Suppressor macrophage treated with lipopolysaccharide for 4 hours (primary cell): ENCODE data around the gene AGAP5.
"Not testable (repeated sequence)": the region's sequence is repeated elsewhere in the genome, so short reads cannot be mapped to it uniquely, and the experiment has no call there.

Source experiments
- DNase-seq: peaks from one replicate; pipeline ENCODE4 v3.0.0-alpha.2; 2020

AGAP5 gene

DNA sequence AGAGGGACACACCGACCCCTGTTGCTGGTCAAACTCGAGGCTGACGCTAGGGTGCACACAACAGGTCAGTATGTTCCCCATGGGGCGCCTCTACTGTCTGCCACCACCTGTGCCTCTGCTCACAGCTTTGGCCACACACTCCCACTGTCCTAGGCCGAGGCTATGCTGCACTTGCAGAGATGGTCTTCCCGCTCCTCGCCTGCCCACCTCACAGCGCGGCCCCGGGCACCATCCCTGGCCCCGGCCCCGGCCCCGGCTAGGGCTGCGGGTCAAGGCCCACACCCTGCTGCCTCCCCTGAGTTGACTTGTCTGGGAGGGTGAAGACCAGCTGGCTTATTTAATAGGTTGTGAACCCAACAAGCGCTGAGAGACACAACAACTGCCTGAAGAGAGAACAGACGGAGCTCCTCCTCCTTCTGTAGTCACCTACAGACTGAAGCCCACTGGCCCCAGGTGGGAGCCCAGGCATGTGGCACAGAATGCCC, at the start of gene AGAP5:
Gene AGAP5 (minus strand): TSS at position 435 of the 485 bp plus-strand sequence. CDS start 354 bp downstream, at position 81.
- DNase-seq: not testable (repeated sequence)

DNA sequence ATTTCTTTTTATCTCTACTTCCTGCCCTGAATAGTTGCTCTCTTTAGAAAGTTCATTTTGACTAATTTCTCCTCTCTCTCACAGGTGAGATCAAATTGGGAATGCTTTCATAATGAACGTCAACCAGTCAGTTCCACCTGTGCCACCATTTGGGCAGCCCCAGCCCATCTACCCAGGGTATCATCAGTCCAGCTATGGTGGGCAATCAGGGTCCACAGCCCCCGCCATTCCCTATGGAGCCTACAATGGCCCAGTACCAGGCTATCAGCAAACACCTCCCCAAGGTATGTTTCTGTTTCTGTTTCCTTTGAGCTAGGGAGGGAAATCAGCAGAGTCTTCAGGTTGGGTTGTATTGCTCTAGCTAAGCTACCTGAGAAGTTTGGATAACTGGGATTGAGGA, 48.8 kb upstream of the AGAP5 start:
- no peak for DNase-seq

DNA sequence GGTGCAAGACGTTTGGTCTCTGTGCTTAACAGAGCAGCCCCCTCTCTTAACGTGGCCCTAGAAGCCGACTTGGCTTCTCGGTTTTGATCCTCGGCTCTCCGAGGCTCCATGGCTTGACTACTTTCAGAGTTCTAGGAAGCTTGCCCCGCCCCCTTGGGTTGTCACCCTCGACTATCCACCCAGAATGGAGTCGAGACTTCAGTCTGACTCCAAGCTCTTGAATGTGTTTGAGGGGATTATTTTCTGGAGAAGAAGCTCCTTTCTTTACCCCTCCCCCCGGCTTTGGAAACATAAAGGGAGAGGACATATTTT, 46.7 kb upstream of the AGAP5 start:
- DNase-seq: peak; percentile 77

DNA sequence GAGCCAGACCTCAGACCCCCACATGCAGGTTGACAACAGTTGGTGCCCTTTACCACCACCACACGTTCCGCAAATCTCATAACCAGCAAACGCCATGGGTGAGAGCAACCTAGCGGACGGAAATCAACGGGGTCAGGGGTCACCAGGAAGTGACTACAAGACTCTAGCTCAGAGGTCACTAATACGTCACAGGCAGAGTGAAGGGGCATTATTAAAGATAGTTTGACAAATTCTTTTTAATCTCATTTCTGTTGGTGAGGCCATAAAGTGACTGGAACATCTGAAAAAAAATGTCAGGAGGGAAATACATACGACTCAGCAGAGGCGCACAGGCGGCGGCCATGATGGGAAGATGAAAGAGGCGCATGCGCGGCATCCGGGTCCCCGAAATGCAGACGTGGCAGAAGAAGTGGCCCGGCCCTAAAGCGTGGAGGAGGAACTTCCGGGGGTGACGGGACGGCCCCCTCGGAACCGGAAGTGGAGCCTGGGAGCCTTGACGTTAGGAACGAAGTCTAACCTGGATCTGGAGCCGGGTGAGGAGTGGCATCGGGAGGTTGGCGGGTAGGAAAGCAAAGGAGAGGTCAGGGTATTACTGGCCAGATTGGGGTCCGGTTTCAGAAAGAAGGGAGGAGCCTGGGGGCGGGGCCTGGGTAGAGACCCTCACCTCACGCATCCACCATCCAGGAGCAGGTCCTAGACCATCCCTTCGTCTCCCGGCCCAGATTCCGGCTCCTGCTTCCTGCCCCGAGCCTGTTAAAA, 46.2 kb upstream of the AGAP5 start, which contains the start of gene SEC24C:
Gene SEC24C (plus strand): TSS at position 468 of the 759 bp plus-strand sequence. CDS start 2,461 bp downstream, outside the sequence.
- peak; percentile 99 for DNase-seq

DNA sequence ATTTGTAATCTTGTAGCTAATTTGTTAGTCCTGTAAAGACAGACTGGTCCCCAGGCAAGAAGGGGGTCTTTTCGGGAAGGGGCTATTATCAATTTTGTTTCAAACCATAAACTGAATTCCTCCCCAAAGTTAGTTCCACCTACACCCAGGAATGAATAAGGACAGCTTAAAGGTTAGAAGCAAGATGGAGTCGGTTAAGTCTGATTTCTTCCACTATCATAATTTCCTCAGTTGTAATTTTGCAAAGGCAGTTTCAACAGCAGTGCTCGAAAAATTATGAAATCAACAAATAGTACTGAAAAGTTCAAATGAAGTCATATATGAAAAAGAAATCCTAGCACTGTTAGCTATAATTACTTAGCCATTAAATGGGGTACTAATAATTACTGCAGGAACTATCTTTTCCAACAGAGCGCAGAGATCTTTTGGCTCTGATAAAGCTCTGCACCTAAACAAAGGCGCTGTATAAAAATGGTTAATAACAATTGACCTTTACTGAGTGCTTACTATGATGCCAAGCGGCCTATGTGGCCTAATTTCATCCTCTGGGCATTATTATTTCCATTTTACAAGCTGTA, 45.5 kb upstream of the AGAP5 start:
- no peak for DNase-seq

DNA sequence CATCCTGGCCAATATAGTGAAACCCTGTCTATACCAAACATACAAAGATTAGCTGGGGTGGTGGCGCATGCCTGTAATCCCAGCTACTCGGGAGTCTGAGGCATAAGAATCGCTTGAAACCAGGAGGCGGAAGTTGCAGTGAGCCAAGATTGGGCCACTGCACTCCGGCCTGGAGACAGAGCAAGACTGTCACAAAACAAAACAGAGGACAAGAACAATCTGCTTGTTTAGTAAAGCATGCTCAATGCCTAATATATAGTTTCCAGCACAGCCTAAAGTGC, 44.5 kb upstream of the AGAP5 start:
- no peak for DNase-seq

DNA sequence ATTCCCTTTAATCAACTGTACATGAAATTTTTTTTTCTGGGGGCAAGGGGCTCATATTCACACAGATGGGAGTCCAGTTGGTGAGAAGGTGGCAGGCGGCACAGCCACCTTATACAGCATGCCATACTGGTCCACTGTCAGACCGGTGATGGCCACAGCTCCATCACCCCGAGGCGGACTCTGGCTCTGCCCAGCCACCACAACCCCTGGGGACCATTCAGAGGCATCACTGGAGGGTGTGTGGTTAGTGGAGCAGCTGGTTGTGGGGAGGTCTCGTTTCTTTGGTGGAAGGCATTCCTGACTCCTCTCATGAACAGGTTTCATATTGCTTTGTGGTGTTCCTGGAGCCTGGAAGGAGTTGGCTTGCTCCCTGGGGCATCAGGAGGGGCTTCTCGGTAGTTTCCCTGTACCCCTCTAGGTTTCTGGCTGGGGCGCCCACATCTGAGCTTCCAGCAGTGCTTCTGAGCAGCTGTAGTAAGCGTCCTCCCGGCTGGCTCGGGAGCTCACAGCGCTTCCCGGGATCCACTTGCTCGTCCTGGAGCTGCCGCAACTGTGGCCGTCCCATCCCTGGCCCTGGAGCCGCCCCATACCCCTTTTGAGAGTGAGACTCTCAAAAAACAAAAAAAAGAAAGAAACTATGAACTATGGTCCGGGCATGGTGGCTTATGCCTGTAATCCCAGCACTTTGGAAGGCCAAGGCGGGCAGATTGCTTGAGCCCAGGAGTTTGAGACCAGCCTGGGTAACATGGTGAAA, 42.8 kb upstream of the AGAP5 start:
- DNase-seq: not testable (repeated sequence)

DNA sequence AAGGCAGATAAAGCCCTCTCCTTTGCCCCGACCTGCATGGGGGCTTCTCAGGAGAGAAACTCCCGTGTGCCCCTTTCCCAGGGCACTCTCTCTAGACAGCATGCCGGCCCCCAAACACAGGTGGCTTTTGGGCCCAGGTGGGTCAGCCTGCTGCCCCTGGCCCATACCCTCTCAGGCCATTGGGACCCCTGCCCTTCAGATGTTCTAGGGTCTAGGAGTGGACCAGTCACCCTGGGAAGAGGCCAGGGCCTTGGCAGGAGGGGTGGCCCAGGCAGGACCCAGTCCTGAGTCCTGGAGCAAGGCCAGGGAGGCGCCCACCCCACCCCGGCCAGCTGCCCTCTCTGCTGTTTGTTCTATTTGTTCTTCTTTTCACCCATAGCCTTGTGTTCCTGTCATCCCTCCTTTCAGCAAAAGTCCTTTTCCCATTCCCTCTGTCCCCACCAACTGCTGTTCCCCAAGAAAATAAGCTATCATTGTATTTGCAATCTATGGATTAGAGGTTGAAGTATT, 36.9 kb upstream of the AGAP5 start:
- DNase-seq: no peak

DNA sequence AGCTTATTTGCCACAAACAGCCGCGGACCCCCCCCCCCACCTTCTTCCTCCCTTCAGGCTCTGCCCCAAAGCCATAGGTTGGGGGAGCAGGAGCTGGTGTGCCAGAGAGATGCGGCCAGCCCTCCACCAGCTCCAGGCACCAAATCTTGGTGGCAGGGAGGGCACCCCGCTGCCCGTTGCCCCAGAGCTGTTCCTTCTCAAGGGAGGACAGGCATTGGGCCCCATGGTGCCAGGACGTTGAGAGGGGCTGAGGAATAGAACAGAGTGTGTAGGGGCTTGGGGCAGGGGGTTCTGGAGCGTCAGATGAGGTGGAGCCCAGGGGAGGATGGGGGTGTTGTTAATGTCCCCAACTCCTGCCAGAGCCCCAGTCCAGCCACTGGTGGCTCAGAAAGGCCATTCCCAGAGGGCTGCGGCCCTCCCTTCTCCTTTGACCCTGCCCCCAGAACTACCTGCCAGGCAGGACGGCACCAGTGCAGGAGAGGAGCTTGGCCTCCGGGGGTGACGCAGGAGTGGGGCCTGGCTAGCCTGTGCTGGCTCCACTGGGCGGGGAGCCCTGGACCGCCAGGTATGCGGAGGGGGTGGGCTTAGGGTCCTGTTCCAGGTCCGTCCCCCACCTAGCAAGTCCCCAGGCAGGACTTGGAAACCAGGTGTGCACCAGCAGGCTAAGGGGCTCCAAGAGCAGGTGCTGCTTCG, 36.3 kb upstream of the AGAP5 start:
- DNase-seq: no peak

DNA sequence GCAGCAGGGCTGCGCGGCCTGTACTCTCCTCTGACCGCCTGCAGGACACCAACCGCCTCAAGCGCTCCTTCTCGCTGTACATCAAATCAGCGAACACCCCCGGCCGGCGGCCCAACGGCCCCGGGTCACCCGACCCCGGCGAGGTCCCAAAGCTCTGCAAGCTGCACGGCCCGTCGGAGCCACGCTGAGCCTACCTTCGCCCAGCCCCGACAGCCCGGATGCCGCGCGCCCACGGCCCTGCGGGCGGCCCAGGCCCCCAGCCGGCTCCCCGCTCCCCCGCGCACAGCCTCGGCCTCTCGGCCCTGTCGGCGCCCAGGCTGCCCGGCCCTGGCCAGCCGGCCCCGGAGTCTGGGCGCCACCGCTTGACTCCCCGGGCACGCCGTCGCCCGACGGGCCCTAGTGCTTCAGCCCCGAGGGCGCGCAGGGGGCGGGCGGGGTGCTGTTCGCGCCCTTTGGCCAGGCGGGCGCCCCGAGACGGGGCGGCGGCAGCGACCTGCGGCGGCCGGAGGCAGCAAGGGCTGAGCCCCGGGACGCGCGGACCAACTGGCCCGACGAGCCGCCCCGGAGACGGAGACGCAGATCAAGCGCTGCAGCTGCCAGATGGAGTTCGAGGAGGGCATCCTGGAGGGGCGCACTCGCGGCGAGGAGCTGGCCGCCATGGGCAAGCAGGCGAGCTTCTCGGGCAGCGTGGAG, 35.2 kb upstream of the AGAP5 start:
- DNase-seq: no peak

DNA sequence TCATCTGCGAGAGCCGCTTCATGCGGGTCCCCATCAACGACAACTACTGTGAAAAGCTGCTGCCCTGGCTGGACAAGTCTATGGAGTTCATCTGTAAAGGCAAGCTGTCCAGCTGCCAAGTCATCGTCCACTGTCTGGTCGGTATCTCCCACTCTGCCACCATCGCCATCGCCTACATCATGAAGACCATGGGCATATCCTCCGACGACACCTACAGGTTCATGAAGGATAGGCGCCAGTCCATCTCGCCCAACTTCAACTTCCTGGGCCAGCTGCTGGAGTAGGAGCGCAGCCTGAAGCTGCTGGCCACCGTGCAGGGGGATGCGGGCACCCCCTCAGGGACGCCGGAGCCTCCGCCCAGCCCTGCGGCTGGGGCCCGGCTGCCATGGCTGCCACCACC, 34.5 kb upstream of the AGAP5 start:
- no peak for DNase-seq

DNA sequence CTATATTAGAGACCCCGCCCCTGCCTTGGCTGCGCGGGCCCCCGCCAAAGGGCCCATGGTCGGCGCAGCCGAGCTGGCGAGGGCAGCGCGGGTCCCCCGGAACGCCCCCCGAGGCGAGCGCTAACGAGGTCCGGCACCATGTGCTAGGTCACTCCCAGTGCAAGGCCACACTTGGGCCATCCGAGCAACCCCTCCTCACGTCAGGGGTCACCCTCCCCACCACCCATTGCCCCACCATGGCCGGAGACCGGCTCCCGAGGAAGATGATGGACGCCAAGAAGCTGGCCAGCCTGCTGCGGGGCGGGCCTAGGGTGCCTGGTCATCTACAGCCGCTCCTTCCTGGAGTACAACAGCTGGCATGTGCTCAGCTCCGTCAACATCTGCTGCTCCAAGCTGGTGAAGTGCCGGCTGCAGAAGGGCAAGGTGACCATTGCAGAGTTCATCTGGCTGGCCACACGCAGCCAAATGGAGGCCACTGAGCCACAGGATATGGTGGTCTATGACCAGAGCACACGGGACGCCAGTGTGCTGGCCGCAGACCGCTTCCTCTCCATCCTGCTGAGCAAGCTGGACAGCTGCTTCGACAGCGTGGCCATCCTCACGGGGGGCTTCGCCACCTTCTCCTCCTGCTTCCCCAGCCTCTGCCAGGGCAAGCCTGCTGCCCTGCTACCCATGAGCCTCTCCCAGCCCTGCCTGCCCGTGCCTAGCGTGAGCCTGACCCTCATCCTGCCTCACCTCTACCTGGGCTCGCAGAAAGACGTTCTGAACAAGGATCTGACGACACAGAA, 33.9 kb upstream of the AGAP5 start:
- no peak for DNase-seq

DNA sequence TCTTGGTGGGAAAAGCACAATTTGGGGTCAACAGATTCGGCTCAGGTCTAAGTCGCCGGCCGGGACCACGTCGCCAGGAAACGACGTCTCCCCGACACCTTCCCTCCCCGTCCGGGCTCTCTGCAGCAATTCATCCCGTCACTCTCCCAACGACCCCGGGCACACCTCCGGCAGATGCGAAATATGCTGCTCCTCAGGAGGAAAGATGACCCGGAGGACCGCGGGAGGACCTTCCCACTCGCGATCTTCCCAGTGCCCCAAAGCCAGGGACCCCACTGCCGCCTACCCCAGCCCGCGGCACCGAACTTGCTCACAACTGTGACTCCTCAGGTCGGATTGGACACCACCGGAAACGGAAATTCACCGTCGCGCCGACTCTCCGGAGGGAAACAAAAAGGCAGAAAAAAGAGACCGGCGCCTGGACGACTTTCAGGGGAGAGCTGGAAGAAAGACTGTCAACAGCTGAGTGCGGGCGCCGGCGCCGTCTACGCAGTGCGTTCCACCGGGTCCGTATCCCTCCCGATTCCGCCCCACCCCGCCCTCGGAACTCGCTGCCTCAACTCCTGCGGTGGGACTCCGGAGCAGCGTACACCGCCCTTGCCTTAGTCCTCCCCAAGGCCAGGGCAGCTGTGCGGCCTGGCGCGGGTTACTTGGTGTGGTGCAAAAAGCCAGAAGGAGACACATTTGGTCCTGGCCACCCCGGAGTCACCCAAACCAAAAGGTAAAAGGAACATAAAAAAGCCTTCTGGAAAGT, 32.4 kb upstream of the AGAP5 start:
- peak; percentile 92 for DNase-seq

DNA sequence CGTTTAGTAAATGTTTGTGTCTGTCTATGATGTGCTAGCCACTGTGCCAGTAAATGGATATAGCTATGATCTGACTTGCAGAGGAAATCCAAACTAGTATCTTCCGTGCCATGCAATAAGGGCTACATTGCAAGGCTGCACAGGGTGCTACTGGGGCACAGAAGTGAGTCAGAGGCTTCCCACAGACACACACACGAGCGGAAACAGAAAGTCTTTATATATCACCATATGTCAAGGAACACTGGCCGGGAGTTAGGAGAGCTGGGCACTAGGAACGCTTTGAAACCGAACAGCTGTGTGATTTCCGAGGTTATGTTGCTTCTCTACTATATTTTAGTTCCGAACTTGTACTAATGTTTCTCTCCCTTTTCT, 31.9 kb upstream of the AGAP5 start:
- DNase-seq: peak; percentile 74

DNA sequence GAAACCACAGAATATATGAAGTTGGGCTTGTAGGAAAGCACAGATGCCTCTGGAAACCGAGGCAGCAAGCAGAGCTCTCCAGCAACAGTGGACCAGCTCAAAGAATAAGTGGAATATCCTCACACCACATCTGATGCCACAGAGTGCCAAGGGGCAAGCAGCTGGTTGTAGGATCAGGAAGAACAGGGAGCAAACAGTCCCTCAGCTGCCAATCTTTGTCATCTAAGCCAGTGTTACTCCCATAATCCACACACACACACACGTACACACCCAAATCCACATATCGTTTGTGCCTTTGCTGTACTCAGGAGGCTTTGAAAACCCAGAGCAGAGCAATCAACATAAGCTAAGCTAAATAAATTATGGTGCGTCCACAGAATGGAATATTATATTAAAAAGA, 25.6 kb upstream of the AGAP5 start:
- DNase-seq: no peak

DNA sequence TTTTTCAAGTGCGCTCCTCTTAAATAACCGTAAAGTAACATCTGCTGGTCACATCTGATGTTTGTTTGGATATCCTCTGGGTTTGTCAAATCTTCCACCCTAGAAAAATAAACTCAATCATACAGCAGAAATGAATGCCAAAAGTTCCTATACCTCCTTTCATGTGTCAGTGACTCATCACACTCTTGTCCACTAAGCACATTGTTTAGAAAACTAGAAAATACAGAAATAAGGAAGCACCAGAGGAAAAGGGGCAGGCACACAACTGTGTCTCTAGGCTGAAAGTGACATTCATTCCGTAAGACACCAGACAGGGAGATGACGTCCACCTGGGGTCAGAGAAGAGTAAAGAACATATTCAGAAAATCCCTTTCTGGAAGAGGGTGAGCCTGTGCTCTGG, 22.7 kb upstream of the AGAP5 start:
- peak; percentile 82 for DNase-seq

DNA sequence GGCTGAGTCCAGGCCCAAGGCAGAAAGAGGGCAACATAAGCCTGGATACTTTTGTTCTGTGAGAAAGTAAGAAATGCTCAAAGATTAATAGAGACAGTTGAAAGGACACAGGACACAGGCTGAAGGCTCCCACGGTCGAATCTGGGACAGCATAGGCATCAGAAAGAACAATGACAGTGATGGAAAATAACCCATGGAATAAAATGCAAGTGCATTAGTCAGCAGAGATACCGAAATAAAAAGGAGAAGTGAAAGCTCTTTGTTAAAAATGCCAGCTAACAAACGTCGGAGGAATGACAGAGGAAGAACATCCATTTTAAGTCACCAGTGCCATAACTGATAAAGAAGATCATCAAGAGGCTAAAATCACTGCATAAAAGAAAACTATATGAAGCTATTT, 19.6 kb upstream of the AGAP5 start:
- peak; percentile 87 for DNase-seq

DNA sequence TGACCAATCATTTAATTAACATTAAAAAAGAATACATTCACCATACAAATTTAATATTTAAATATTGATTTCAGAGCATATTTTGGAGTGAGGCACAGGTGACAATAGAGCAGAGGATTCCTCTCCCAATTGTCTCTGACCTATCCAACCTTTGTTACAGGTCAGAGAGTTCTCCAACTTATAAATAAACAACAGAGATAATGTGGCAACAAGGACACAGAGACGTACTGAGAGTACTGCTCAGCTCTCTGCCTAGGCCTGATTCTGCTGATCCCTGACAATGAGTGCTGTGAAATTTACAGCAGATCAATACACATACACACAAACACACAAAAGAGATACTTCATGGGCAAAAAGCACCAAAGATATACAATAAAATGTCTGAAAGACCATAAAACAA, 18.3 kb upstream of the AGAP5 start:
- DNase-seq: no peak

DNA sequence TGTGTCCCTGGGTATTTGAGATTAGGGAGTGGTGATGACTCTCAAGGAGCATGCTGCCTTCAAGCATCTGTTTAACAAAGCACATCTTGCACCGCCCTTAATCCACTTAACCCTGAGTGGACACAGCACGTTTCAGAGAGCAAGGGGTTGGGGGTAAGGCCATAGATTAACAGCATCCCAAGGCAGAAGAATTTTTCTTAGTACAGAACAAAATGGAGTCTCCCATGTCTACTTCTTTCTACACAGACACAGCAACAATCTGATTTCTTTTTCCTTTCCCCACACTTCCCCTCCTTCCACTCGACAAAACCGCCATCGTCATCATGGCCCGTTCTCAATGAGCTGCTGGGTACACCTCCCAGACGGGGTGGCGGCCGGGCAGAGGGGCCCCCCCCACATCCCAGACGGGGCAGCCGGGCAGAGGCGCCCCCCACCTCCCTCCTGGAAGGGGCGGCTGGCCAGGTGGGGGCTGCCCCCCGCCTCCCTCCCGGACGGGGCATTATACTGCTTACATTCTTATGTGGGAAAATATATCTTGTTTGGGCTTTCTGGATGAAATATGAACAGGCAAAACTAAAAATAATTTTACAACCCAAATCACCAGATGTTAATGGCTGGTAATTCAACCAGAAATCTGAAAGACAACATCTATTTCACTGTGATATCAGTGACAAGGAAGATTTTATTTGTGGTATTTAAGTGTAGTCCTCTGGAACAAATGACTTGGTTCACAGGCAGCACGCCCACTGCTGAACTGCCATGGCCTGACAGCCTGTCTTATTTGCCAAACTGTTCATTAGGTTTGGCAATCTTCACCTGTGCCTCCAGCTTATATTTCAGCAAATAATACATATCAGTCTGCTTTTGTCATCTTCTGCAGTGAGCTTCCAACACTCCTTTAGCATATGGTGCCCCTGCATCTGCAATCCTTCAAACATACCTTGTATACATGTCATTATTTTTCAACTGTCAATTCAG, 17.6 kb upstream of the AGAP5 start:
- DNase-seq: not testable (repeated sequence)

DNA sequence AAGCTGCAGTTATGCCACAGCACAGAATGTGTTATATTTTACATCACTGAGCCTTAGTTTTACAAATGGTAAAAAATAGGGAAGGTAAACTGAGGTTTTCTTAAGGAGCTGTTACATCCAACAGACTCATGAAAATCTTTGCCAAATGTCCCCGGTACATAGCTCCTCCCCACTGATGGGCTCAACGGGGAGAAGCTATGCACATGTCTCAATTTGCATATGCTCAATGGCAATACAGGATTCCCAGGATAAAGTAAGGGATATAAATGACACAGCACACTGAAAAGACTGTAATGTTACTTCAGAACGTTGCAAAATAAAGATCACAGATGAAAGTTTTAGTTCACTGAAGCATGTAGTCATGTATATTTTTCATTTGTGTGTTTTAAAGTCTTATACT, 16.6 kb upstream of the AGAP5 start:
- not testable (repeated sequence) for DNase-seq
